Activated gamma-delta T cell treated with Interleukin-2 at 50 U/mL for 16 hours (primary cell): ENCODE measurements around the gene PRG2.
"Not testable (repeated sequence)": the region's sequence is repeated elsewhere in the genome, so short reads cannot be mapped to it uniquely, and the experiment has no call there.

ENCODE experiments used
- DNase-seq: peaks from one replicate; pipeline ENCODE4 v3.0.0-alpha.2; 2020

The PRG2 gene

DNA sequence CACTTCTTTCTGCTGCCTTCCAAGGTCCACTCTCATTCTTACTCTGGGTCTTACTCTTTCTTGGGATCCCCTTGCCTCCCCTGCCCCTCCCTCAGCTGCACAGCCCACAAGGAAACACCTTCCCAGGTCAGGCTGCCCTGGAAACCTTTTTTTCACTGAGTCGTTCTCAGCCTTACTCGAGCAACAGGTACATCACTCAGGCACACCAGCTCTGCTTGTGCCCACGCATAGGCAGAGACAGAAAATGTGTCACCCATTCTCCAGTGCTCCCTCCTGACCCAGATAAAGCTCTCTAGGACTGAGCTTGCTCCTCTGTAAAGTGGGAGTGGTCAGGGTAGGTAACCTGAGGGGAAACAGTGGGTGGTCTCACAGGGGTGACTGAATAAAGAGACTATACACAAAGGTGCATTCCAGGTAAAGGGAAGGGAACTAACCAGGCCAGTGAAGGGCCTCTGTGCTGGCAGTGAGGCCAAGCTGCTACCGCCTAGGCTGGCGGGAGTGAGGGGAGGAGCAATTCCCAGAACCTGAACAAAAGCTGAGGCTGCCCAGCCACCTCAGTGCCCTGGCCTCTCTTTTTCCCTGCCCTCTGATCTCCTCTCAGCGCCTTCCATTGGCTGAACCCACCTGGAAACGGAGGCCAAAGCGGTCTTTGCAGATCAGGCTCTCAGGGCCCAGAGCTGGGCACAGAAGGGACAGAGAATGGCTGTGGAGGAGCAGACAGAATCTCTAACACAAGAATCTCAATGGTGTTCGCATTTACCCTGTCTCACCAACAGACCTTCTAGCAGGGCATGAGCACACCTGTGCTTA lies 25.4 kb downstream of the PRG2 start:
- no peak for DNase-seq

DNA sequence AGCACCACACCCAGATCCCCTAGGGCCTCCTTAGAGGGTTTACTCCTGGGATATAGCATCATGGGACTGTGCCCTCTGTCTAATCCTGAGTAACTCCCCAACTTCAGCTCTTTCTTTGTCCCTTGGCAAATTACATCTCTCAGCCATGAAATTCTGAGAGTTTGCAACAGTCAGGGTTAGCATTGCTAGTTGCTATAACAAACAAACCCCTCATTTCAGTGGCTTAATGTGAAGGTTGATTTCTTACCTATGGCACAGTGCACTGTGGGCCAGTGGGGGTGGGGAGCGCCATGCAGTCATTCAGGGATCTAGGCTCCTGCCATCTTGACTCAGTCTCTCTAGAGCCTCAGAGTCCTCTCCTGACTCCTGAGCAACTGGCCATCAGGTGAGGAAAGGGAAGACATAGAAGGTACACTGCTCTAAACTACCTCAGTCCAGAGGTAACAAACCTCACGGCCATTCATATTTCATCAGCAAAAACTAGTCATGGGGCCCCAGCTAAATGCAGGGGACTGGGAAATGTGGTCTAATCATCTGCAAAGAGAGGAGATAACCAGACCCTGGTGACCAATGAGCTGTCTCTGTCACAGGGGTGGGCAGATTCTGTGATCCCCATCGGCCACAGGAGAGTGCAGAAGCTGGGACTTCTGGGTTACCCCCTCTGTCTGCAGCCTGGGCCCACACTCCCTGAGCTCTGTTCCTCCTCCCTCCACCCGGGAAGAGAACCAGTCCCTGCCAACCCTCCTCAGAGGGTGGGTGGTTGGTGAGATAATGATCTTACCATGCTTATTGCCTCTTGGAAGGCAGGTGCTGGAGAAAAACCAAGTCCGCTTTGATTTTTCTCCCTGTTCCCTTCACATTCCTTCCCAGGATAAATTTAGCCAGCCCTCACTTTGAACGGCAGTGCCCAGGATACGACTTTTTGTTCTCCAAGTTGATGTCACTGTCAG lies 27.0 kb downstream of the PRG2 start:
- no peak for DNase-seq

DNA sequence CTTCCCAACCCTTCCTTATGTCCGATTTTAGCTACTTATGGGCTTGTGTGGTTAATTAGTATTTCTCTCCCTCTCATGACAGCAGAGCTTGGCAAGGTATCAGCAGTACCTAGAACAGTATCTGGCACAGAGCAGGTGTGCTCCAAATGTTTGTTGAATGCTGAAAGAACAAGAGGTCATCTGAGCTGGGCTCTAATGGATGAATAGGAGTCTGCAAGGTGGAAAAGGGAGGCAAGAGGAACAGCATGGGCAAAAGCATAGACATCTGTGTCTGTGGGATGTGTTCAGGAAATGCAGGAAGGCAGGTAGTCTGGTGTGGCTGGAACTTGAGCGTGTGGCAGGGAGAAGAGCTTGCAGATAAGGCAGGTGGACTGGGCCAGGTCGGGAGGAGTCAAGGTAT lies 28.5 kb downstream of the PRG2 start:
- no peak for DNase-seq

DNA sequence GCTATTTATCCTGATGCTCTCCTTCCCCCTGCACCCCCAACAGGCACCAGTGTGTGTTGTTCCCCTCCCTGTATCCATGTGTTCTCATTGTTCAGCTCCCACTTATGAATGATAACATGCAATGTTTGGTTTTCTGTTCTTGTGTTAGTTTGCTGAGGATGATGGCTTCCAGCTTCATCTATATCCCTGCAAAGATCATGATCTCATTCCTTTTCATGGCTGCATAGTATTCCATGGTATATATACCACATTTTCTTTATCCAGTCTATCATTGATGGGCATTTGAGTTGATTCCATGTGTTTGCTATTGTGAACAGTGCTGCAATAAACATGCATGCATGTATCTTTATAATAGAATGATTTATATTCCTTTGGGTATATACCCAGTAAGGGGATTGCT lies 29.0 kb downstream of the PRG2 start:
- DNase-seq, result not testable (repeated sequence)

DNA sequence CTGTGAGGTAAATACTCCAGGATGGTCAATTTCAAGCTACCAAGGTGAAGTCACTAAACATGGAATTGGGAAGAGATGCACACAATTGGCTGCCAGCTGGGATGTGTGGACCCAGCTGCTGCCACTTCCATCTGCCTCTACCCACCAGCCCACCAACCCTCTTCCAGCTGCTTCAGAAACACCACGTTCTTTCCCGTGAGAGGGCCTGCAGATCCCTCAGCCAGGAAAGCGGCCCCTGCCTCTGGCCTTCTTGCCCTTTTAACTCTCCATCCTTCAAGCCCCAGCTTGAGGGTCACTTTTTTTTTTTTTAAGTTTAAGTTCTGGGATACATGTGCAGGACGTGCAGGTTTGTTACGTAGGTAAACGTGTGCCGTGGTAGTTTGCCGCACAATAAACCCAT lies 29.5 kb downstream of the PRG2 start:
- DNase-seq, result no peak

DNA sequence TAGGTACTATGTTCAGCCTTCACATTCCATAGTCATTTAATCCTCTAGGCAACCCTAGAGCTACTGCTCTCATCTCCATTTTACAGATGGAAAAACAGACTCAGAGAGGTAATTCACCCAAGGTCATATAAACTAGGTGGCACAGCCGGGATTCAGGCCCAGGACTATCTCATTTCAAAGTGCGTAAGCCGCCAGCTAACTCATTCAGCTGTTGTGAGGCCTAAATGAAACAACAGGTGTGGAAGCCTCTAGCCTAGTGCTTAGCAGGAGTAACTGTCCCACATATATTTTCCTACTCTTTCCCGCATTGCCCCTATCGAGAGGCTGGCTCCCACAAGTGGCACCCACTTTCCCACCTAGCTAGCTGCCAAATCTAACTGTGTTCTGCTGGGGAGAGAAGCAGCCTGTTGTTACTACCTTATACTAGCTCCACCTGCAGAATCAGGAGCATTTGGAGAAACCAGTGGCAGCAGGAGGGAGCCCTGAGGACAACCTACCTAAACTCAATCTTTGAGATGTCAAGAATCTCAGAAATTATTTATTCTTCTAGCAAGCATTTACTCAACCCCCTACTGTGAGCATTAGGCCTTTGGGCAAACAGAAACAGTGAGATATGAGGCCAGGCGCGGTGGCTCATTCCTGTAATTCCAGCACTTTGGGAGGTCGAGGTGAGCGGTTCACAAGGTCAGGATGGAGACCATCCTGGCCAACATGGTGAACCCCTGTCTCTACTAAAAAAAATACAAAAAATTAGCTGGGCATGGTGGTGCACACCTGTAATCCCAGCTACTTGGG lies 30.4 kb downstream of the PRG2 start:
- no peak for DNase-seq

DNA sequence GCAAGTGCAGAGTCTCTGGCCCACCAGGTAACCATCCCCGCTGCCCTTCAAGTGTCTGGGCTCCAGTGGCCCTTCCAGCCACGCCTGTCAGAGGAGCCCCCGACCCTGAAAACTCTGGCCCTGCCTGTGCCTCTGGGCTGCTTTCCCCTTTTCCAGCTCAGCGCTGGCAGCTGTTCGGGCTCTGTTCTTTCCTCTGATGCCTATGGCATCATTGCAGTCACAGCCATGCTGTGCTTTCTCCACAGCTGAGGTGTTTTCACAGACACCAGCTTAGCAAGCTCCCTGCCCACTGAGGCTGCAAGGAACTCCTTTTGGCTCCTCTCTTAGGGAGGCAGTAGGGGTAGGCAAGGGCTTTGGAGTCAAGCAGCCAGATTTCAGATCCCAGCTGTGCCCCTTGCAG lies 31.1 kb downstream of the PRG2 start:
- DNase-seq, result no peak

DNA sequence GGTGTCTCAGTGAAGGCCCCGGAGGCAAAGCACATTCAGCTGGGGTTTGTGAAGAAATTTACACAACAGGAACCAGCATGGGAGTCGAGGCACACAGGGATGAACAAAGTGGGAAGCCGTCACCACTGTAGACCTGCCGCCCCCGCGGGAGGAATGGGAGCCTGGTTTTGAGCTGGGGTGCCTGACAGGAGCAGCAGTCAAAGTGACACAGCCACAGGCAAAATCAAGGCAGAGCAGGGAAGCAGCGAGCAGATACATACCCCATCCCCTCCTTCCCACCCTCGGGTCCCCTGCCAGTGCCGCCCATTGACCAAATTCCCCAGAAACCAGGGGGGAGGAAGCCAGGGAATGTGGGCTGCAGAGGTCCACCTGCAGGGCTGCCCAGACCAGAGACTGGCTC lies 31.5 kb downstream of the PRG2 start:
- DNase-seq, result no peak

DNA sequence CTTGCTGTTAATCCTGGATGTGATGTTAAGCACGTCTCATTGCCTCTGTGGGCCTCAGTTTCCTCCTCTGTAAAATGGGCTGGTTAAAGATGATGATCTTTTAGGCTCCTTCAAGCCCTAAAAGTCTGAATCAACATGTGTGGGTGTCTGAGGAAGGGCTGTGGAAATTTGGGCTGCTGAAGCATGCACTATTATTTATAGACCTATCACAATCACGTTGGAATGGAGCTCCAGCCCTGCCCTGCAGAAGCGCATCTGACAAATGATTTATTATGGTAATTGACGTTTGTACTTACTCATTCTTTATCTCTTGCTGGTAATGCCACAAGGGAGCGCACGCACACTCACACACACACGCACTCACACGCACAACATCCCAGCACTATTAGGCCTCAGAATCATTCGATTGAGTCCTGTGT lies 31.9 kb downstream of the PRG2 start:
- no peak for DNase-seq

DNA sequence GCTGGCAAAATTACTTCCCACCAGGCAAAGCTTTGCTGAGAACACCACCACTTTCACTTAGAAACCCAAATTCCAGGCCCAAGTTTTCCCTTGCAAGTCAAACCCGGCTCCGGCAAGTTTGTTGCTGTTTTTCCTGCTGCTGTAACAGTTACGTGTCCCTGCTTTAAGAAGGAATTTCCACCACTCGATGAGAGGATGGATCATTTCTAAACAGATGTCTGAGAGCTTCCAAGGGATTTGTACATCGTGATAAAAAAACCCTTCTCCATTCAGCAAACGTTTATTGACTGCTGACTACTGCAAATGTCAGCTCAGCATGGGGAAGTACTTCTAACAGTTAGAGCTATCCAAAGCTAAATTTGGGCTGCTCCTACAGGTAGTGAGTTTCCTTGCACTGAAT lies 32.6 kb downstream of the PRG2 start:
- DNase-seq, result no peak

DNA sequence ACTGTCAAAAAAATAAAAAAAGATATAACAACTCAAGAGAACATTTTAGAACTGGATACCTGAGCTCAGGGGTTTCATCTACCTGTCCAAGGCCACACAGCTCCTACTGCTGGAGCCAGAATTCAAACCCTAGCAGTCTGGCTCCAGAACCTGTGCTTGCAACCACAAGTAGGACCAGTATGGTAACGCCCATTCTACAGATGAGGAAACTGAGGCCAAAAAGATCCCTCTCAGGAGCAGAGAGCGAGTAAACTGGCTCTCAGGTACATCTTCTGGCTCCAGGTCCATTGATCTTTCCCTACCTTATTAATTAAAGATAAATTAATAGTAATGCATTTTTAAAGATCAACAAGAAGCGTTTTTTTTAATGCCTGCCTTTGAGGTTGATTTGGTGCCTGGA lies 33.1 kb downstream of the PRG2 start:
- no peak for DNase-seq

DNA sequence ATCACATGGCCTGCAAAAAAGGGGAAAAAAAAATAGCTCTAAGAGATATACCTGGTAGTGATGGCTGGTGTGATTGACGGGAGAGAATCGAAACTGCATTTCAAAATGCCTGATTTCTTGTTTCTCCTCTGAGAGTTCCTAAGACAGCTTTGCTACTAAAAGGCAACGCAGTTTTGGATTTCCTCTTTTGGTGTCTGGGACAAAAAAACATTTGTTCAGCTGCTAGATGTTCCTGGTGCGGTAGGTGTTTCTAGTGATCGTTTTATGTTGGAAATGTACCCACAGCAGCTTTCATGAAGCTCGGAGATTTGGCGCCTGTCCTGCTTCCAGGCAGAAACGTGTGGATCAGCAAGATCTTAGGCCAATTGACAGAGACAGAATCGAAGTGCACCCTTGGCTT lies 34.2 kb downstream of the PRG2 start:
- no peak for DNase-seq

DNA sequence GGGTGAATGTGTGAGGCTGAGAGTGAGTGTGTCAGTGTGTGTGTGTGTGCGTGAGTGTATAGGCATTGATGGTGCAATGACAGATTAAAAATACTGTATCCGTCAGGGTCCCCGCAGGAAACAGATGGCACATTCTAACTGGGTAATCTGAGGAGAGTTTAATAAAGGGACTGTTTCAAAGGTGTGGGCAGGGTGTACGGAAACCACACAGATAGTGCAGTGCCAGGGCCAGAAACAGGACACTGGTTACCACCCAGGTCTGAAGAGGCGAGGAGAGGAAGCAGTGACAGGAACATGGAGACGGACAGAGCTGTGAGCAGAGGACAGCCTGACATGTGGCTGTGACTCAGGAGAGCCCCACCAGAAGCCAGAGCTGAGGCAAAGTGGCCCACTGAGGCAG lies 35.8 kb downstream of the PRG2 start:
- DNase-seq, result no peak

DNA sequence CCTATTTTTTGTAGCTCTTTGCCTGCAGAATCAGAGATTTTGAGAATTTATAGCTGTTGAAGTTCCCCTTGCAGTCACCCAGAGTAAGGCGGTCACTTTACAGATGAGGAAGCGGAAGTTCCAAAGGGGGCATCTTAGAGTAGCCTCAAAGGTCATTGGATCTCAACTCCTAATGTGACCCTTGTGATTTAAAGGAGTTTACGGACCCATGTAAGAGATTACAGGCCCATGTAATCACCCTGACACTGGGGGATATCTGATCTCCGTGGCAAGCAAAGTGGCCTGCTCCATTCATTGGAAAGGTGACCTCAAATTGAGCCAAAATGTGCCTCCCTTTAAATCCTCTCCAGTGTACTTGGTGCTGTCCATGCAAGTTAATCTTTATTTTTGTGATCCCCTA lies 36.6 kb downstream of the PRG2 start:
- DNase-seq, result no peak

DNA sequence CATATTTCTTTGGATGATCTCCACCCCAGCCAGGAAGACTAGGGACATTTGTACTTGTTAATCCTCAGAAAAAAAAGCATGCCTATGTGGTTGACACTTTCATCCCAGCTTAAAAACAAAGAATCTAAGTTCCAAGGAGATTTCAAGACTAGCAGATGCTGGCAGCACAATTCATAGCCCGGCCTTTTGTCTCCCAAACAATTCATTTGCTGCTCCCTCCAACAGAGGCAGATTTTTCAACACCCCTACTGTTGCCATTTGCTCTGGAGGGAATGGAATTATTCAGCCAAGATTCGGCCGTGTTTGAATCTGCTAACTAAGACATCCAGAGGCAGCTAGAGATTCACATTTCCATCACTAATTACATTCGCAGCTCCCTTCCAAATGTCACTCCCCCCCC lies 37.0 kb downstream of the PRG2 start:
- no peak for DNase-seq

DNA sequence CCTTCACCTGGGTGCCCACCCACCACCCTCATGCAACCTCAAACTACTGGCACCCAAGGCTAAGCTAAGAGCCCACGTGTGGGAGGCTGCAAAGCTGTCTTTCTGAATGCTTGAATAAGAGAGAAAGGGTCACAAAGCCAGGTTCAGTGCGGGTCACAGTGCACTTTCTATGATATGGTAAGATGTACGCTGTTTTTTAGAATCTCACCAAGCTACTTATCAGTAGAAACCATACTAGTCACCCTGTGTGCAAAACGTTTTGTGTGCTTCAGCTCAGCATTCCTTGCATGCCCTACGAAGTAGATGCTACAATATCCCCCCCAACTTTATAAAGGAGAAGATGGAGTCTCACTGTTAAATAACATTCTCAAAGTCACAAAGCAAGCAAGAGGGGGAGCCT lies 37.4 kb downstream of the PRG2 start:
- DNase-seq, result no peak

DNA sequence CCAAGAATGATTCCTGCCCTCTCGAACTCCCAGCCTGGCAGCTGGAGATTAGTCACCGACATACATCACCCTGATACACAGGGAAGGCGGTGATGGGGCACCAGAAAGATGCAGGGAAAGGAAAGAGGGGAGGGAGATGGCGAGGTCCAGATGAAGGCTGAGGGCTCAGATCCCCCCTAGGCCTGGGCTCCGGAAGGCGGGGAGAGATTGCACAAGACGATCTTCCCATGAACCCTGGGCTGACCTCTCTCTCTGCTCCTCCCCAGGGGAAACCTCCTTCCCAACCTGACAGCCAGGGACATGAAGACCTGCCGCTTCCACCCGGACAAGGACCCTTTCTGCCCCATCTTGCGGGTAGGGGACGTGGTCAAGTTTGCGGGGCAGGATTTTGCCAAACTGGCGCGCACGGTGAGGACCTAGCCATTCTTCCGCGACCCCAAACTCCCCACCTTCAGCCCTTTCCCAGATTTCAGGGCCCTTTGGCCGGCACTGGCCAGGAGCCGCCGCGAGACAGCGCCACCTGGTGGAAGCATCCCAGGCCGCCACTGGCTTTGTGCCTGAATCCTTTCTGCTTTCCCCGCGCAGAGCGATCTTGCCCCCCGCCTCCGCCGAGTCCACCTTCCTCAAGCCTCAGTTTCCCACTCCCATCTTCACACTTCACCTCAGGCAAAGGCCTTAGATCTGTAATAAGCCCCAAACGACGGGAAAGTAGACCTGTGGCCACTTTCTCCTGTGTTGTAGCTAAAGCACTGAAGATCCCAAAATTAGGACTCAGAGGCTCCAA lies 40.8 kb downstream of the PRG2 start:
- DNase-seq, result peak; percentile 64

DNA sequence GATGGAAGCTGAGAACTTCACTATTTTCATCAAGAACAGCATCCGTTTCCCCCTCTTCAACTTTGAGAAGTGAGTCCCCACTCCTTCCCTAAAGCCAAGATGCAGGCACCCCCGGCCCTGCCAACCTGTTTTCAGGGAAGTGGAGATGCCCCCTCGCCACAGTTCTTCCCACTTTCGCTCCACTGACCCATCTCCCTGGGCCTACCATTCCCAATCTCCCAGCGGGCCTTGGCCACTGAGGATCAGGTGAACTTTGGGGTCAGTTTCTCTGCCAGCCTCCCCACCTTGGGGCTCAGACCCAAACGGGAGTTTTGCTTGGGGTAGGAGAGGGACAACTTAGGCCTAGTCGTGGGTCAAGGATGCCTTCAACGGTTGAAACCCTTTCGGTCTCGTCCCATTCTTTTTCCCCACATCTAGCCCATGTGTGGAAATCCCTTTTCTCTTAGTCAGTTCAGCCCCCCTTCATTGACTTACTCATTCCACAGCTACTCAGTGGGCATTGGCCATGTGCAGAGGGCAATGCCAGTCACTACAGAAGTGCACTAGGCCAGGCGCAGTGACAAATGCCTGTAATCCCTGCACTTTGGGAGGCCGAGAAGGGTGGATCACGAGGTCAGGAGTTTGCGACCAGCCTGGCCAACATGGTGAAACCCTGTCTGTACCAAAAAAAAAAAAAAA lies 41.7 kb downstream of the PRG2 start:
- DNase-seq, result no peak

DNA sequence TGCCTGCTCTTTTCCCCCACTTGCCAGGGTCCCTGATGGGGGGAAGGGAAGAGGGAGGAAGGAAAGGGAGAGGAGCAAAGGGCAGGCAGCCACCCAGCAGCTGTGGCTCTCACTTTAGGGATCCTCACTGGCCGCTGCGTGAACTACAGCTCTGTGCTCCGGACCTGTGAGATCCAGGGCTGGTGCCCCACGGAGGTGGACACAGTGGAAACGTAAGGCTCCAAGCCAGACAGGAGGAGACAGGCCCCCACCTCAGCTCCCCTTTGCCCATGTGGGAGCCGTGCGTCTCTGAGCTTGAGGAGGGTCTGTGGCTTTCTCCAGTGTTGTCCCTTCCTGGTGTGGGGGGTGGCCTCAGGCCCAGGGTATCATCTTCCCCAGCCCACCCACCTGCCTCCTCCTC lies 42.4 kb downstream of the PRG2 start:
- DNase-seq, result no peak

DNA sequence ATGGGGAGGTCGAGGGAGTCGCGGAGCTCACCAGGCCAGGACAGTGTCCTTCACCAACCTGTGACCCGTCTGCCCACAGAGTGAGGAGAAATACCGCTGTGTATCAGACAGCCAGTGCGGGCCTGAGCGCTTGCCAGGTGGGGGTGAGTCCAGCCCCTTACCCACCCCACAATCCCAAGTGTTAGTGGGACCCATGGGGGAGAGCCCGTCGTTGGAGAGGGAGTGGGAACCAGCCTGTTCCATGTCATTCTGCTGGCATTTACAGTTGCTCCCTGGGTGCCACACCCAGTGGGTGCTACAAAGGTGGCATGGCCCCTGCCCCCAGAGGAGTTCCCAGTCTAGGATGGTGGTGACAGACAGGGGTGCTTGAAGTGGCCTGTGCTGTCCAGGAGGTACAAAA lies 43.1 kb downstream of the PRG2 start:
- DNase-seq, result no peak

DNA sequence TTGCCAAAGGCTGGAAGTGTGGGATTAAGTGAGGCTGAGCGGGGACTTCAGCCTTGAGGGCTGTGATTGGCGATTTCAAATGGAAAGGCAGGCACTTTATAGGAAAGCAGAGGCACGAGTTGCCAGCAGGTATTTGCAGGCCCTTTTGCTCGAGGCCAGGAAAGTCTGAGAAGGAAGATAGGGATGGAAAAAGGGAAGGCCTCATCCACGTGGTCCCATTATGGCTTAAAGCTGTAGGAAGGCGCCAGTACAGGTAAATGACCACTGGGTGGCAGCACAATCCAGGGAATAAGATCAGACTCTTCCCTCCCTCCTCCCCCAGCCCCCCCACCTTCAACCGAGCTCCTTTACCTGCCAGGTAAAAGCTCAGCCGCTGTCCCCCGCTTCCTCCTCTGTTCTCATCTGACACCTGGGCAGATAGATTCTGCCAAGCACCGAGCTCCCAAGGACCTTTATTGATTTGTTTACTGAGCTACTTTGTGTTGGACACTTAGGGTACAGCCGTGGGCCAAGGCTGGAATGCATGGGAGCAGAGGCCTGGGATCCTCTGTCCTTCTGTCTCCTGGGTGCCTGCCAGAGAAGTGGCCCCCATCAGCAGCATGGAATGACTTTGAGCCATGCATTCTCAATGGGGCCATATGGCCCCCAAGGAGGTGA lies 44.8 kb downstream of the PRG2 start:
- peak; percentile 72 for DNase-seq
